HepG2 (cell line): ENCODE results near the gene NRL. TPM values are rescaled to one million over a fixed set of nuclear protein-coding genes. Genes with fewer than 3 reads are reported as not detected.

Experiments
- BORCS8-MEF2B ChIP-seq: sonication (generic); formaldehyde crosslinking; IDR thresholded peaks from 2 replicates; pipeline ENCODE4 v1.8.0; 2022; ENCODE audit warnings: mild to moderate bottlenecking, missing genetic modification reagents
- CHD2 ChIP-seq: IDR thresholded peaks from 2 replicates; pipeline ENCODE4 v1.6.1; 2011; ENCODE audit warnings: low read depth, low read length, improper control_type of control experiment
- FOSL1 ChIP-seq: sonication (generic); formaldehyde crosslinking; IDR thresholded peaks from 2 replicates; pipeline ENCODE4 v1.9.0; 2021; ENCODE audit warnings: missing genetic modification reagents, borderline replicate concordance
- HES4 ChIP-seq: sonication (generic); formaldehyde crosslinking; IDR thresholded peaks from 2 replicates; pipeline ENCODE4 v1.9.0; 2021; ENCODE audit warnings: mild to moderate bottlenecking, missing genetic modification reagents, borderline replicate concordance
- HOXA9 ChIP-seq: sonication (generic); formaldehyde crosslinking; IDR thresholded peaks from 2 replicates; pipeline ENCODE4 v1.8.1; 2022; ENCODE audit warnings: missing genetic modification reagents, mild to moderate bottlenecking, moderate library complexity, borderline replicate concordance
- JUNB ChIP-seq: sonication (generic); formaldehyde crosslinking; IDR thresholded peaks from 2 replicates; pipeline ENCODE4 v1.8.0; 2022; ENCODE audit warnings: missing genetic modification reagents, mild to moderate bottlenecking, borderline replicate concordance
- KLF16 ChIP-seq, 2 experiments: sonication (generic) in 1 of 2; formaldehyde crosslinking in 1 of 2; IDR thresholded peaks; 2 replicates each; pipeline versions ENCODE4 v1.6.1 to v1.8.0; 2016 to 2023; ENCODE audit warnings: missing genetic modification reagents in 2 of 2, missing compliant biosample characterization in 1 of 2
- MZF1 ChIP-seq: sonication (generic); formaldehyde crosslinking; IDR thresholded peaks from 2 replicates; pipeline ENCODE4 v1.8.1; 2023; ENCODE audit warnings: mild to moderate bottlenecking, missing genetic modification reagents, borderline replicate concordance
- NFE2L2 ChIP-seq: fragments of 150-350 bp; IDR thresholded peaks from 2 replicates; pipeline ENCODE4 v1.6.1; 2014; ENCODE audit warnings: low read length
- NFRKB ChIP-seq: fragments of 450-650 bp; IDR thresholded peaks from 2 replicates; pipeline ENCODE4 v1.6.1; 2017
- NR3C1 ChIP-seq: sonication (generic); formaldehyde crosslinking; IDR thresholded peaks from 2 replicates; pipeline ENCODE4 v1.4.0; 2020; ENCODE audit warnings: missing genetic modification reagents
- PHF20 ChIP-seq: sonication (generic); formaldehyde crosslinking; IDR thresholded peaks from 2 replicates; pipeline ENCODE4 v1.5.0; 2020; ENCODE audit warnings: mild to moderate bottlenecking, missing genetic modification reagents
- PHF21A ChIP-seq: sonication (generic); formaldehyde crosslinking; IDR thresholded peaks from 2 replicates; pipeline ENCODE4 v1.5.0; 2020; ENCODE audit warnings: mild to moderate bottlenecking, missing genetic modification reagents
- SRF ChIP-seq: IDR thresholded peaks from 2 replicates; pipeline ENCODE4 v1.6.1; 2011; ENCODE audit warnings: mild to moderate bottlenecking, low read depth, low read length, moderate library complexity
- TEAD3 ChIP-seq: optimal IDR thresholded peaks from 2 replicates; pipeline ENCODE3; 2016; ENCODE audit warnings: borderline replicate concordance
- ZBTB42 ChIP-seq: sonication (generic); formaldehyde crosslinking; IDR thresholded peaks from 2 replicates; pipeline ENCODE4 v1.5.0; 2020; ENCODE audit warnings: mild to moderate bottlenecking, missing genetic modification reagents
- ZFP1 ChIP-seq: IDR thresholded peaks from 2 replicates; pipeline ENCODE4 v1.6.1; 2016
- ZNF12 ChIP-seq: sonication (generic); formaldehyde crosslinking; IDR thresholded peaks from 2 replicates; pipeline ENCODE4 v1.5.0; 2020; ENCODE audit warnings: missing genetic modification reagents
- ZNF562 ChIP-seq: sonication (generic); formaldehyde crosslinking; IDR thresholded peaks from 2 replicates; pipeline ENCODE4 v1.8.0; 2022; ENCODE audit warnings: missing genetic modification reagents, borderline replicate concordance
- ZNF644 ChIP-seq: IDR thresholded peaks from 2 replicates; pipeline ENCODE4 v1.6.1; 2016; ENCODE audit warnings: low read depth
- ZNF652 ChIP-seq: IDR thresholded peaks from 2 replicates; pipeline ENCODE4 v1.6.1; 2016; ENCODE audit warnings: low read depth, borderline replicate concordance
- ZNF709 ChIP-seq: sonication (generic); formaldehyde crosslinking; IDR thresholded peaks from 2 replicates; pipeline ENCODE4 v1.5.0; 2020; ENCODE audit warnings: mild to moderate bottlenecking, missing genetic modification reagents
- ZNF75D ChIP-seq: sonication (generic); formaldehyde crosslinking; IDR thresholded peaks from 2 replicates; pipeline ENCODE4 v1.8.1; 2023; ENCODE audit warnings: missing genetic modification reagents, mild to moderate bottlenecking, borderline replicate concordance
- ZNF772 ChIP-seq: sonication (generic); formaldehyde crosslinking; IDR thresholded peaks from 2 replicates; pipeline ENCODE4 v1.5.0; 2020; ENCODE audit warnings: mild to moderate bottlenecking, missing genetic modification reagents
- ZNF879 ChIP-seq: sonication (generic); formaldehyde crosslinking; IDR thresholded peaks from 2 replicates; pipeline ENCODE4 v1.8.1; 2023; ENCODE audit warnings: missing genetic modification reagents
- polyA plus RNA-seq, 8 experiments: library from polyadenylated mRNA; depleted of rRNA in 3 of 8; stranded (reverse) in 7 of 8; unstranded in 1 of 8; fragments of >200 nt; fragmentation: Illumina TruSeq in 4 of 8; extraction: Trizol in 4 of 8; gene quantifications; 2 replicates each; pipeline versions ENCODE4 v1.2.1 to v1.2.3, GENCODE V29; 2011 to 2016; ENCODE audit warnings: low read depth in 4 of 8, missing spikeins in 1 of 8, mixed read lengths in 1 of 8; ENCODE audit not compliant: insufficient read depth in 1 of 8
- total RNA-seq, 5 experiments: library from RNA; depleted of rRNA; stranded (reverse); fragments of >200 nt; fragmentation: Illumina TruSeq; extraction: Trizol; gene quantifications; 2 replicates each; pipeline ENCODE4 v1.2.3, GENCODE V29; 2016; ENCODE audit warnings: low read depth in 1 of 5
- TF ChIP-seq, protein P1 (sequence below): sonication (generic); formaldehyde crosslinking; IDR thresholded peaks from 2 replicates; pipeline ENCODE4 v1.4.0; 2020; ENCODE audit warnings: missing genetic modification reagents
- TF ChIP-seq, protein P2 (sequence below): sonication (generic); formaldehyde crosslinking; IDR thresholded peaks from 2 replicates; pipeline ENCODE4 v1.4.0; 2020; ENCODE audit warnings: missing genetic modification reagents
- TF ChIP-seq, protein P3 (sequence below): sonication (generic); formaldehyde crosslinking; IDR thresholded peaks from 2 replicates; pipeline ENCODE4 v1.8.0; 2022; ENCODE audit warnings: mild to moderate bottlenecking, missing genetic modification reagents, borderline replicate concordance

The NRL gene
- total and polyA plus RNA-seq, 2 of the 13 experiments (the other 11 are each of a cell fraction or from before 2014, with no cell fraction given): 2.5 to 4.7 TPM

DNA sequence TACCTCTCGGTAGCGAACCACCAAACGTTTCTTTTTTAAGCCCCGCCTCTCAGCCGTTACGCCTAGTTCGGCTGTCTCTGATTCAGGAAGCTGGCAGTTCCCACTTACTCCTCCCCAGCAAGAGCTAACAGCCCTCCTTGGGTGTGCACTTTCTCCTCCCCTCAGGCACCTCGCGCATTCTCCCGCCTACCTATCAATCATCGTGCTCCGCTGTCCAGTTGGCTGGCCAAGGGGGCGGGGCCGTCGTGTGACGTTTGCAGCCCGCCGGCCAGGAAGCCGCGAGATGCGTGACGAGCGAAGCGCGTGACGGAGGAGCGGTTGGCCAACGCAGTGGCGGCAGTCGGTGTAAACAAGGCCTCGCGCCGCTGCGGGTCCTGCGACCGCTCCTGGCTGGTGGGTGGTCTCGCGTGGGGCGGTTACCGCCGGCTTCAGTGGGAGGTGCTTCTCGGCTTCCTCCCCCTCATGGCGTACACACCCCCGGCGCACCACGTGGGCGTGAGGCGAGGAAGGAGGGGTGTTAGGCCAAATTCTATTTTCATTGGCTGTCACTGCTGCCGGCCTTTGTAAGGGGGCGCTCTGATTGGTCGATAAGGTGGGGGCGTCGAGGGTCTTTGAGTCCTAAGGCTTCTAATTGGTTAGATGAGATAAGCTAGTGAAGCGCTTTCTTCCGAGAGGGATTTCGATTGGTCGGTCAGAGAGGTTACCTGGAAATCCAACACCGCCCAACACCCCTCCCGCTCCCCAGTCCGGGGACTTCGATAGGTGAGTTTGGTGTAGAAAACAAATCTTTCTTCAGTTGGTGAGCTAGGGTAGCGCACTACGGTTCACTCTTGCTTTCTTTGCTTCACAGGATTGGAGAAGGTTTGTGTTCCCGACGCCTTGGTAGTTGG is at the start of gene NRL, which contains the start of gene DCAF11 (continued):
- TF ChIP-seq NR3C1 (CRISPR knock-in tag) (no peak), ZNF562 (no peak), NFE2L2 (no peak; the same call in 1 of the 2 replicates), HES4 (CRISPR knock-in tag) (peak; percentile 88; the same call in 1 of the 2 replicates), ZFP1 (CRISPR knock-in tag) (no peak; the same call in 1 of the 2 replicates), ZNF12 (CRISPR knock-in tag) (peak; percentile 87), CHD2 (peak; percentile 99), ZNF772 (CRISPR knock-in tag) (peak; percentile 97), FOSL1 (CRISPR knock-in tag) (no peak), HOXA9 (CRISPR knock-in tag) (no peak), ZNF644 (CRISPR knock-in tag) (no peak), JUNB (CRISPR knock-in tag) (no peak), PHF21A (CRISPR knock-in tag) (no peak), PHF20 (no peak), SRF (peak; percentile 67), NFRKB (no peak), MZF1 (CRISPR knock-in tag) (peak; percentile 99), BORCS8-MEF2B (CRISPR knock-in tag) (peak; percentile 99), TEAD3 (CRISPR knock-in tag) (peak; percentile 94), KLF16 (CRISPR knock-in tag; IDR thresholded peaks at IDR 0.05) (peak in 1 of 2 experiments; percentile 99; a peak in 2 of 4 replicates), ZNF879 (peak; percentile 93; the same call in 1 of the 2 replicates), ZBTB42 (no peak), ZNF652 (CRISPR knock-in tag) (peak; percentile 37; the same call in 1 of the 2 replicates), ZNF75D (CRISPR knock-in tag) (no peak), ZNF709 (CRISPR knock-in tag) (peak; percentile 88)
- TF ChIP-seq, protein P1, sequence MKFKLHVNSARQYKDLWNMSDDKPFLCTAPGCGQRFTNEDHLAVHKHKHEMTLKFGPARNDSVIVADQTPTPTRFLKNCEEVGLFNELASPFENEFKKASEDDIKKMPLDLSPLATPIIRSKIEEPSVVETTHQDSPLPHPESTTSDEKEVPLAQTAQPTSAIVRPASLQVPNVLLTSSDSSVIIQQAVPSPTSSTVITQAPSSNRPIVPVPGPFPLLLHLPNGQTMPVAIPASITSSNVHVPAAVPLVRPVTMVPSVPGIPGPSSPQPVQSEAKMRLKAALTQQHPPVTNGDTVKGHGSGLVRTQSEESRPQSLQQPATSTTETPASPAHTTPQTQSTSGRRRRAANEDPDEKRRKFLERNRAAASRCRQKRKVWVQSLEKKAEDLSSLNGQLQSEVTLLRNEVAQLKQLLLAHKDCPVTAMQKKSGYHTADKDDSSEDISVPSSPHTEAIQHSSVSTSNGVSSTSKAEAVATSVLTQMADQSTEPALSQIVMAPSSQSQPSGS: peak; percentile 92
- TF ChIP-seq, protein P2, sequence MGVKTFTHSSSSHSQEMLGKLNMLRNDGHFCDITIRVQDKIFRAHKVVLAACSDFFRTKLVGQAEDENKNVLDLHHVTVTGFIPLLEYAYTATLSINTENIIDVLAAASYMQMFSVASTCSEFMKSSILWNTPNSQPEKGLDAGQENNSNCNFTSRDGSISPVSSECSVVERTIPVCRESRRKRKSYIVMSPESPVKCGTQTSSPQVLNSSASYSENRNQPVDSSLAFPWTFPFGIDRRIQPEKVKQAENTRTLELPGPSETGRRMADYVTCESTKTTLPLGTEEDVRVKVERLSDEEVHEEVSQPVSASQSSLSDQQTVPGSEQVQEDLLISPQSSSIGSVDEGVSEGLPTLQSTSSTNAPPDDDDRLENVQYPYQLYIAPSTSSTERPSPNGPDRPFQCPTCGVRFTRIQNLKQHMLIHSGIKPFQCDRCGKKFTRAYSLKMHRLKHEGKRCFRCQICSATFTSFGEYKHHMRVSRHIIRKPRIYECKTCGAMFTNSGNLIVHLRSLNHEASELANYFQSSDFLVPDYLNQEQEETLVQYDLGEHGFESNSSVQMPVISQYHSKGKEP: peak; percentile 82; the same call in 1 of the 2 replicates
- TF ChIP-seq, protein P3, sequence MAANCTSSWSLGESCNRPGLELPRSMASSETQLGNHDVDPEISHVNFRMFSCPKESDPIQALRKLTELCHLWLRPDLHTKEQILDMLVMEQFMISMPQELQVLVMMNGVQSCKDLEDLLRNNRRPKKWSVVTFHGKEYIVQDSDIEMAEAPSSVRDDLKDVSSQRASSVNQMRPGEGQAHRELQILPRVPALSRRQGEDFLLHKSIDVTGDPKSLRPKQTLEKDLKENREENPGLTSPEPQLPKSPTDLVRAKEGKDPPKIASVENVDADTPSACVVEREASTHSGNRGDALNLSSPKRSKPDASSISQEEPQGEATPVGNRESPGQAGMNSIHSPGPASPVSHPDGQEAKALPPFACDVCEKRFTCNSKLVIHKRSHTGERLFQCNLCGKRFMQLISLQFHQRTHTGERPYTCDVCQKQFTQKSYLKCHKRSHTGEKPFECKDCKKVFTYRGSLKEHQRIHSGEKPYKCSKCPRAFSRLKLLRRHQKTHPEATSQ (CRISPR knock-in tag): peak; percentile 81; the same call in 1 of the 2 replicates
